ENCODE data around the gene DLG2.

DLG2 gene

GRCh38 chr11:83697518-83697917 is 1929.6 kb downstream of the DLG2 start:
- DNase-seq (ENCODE audit: low read depth in 2 of 3, low spot score in 1 of 3): no peak

GRCh38 chr11:83695046-83695445 is 1932.1 kb downstream of the DLG2 start:
- DNase-seq (ENCODE audit: low read depth in 2 of 3, low spot score in 1 of 3): no peak

- DNase-seq (ENCODE audit: low read depth in 2 of 3, low spot score in 1 of 3): no peak
These were observed 1932.8 kb downstream of the DLG2 start for GRCh38 chr11:83694191-83694910.

- DNase-seq (ENCODE audit: low read depth in 2 of 3, low spot score in 1 of 3): no peak
These were observed 1933.7 kb downstream of the DLG2 start for GRCh38 chr11:83693306-83693992.

GRCh38 chr11:83692675-83693074 is 1934.5 kb downstream of the DLG2 start:
- no peak for DNase-seq (ENCODE audit: low read depth in 2 of 3, low spot score in 1 of 3)

- no peak for DNase-seq (ENCODE audit: low read depth in 2 of 3, low spot score in 1 of 3)
These were observed 1935.6 kb downstream of the DLG2 start for GRCh38 chr11:83691451-83691950.

- no peak for DNase-seq (ENCODE audit: low read depth in 2 of 3, low spot score in 1 of 3)
These were observed 1937.9 kb downstream of the DLG2 start for GRCh38 chr11:83689144-83689780.

- DNase-seq (ENCODE audit: low read depth in 2 of 3, low spot score in 1 of 3): no peak
These were observed 1939.4 kb downstream of the DLG2 start for GRCh38 chr11:83687787-83688186.

- DNase-seq (ENCODE audit: low read depth in 2 of 3, low spot score in 1 of 3): no peak
These were observed 1941.4 kb downstream of the DLG2 start for GRCh38 chr11:83685730-83686129.

GRCh38 chr11:83684071-83684470 is 1943.1 kb downstream of the DLG2 start:
- DNase-seq (ENCODE audit: low read depth in 2 of 3, low spot score in 1 of 3): no peak

- no peak for DNase-seq (ENCODE audit: low read depth in 2 of 3, low spot score in 1 of 3)
These were observed 1944.6 kb downstream of the DLG2 start for GRCh38 chr11:83682611-83682973.

GRCh38 chr11:83681906-83682610 is 1945.1 kb downstream of the DLG2 start:
- no peak for DNase-seq (ENCODE audit: low read depth in 2 of 3, low spot score in 1 of 3)

GRCh38 chr11:83681031-83681781 is 1945.9 kb downstream of the DLG2 start:
- no peak for DNase-seq (ENCODE audit: low read depth in 2 of 3, low spot score in 1 of 3)

GRCh38 chr11:83680321-83680720 is 1946.8 kb downstream of the DLG2 start:
- no peak for DNase-seq (ENCODE audit: low read depth in 2 of 3, low spot score in 1 of 3)

GRCh38 chr11:83678831-83679584 is 1948.1 kb downstream of the DLG2 start:
- no peak for DNase-seq (ENCODE audit: low read depth in 2 of 3, low spot score in 1 of 3)

- DNase-seq (ENCODE audit: low read depth in 2 of 3, low spot score in 1 of 3): no peak
These were observed 1949.4 kb downstream of the DLG2 start for GRCh38 chr11:83677730-83678129.

GRCh38 chr11:83676056-83676601 is 1951.0 kb downstream of the DLG2 start:
- DNase-seq (ENCODE audit: low read depth in 2 of 3, low spot score in 1 of 3): no peak

- no peak for DNase-seq (ENCODE audit: low read depth in 2 of 3, low spot score in 1 of 3)
These were observed 1952.8 kb downstream of the DLG2 start for GRCh38 chr11:83674102-83674896.

- DNase-seq (ENCODE audit: low read depth in 2 of 3, low spot score in 1 of 3): no peak
These were observed 1955.9 kb downstream of the DLG2 start for GRCh38 chr11:83671289-83671688.

Data from stimulated activated CD4-positive, alpha-beta T cell treated with anti-CD3 and anti-CD28 coated beads, Interleukin-12 subunit alpha, Interleukin-12 subunit beta, amount 100 ng/mL, for 48 hours (primary cell).